ENCODE measurements around the gene VCX3B. TPM values are rescaled to one million over a fixed set of nuclear protein-coding genes. Genes with fewer than 3 reads are reported as not detected.
"Not testable (repeated sequence)": the region's sequence is repeated elsewhere in the genome, so short reads cannot be mapped to it uniquely, and the experiment has no call there.

Gene VCX3B
- total RNA-seq, 3 donors from 2014 or later = not detected

- DNase-seq (ENCODE audit: low spot score in 2 of 2) = no peak
- Histone ChIP-seq H3K27me3 (no peaks in the 10 kb centered on the region), H3K4me1 (no peaks in the 10 kb centered on the region), H3K27ac (no peak overlapping the region), H3K4me3 (no peak overlapping the region), H3K9me3 (peaks cover 0 to 8% of the 10 kb centered on the region in 2 donors), H3K36me3 (no peaks in the 10 kb centered on the region)
- TF ChIP-seq POLR2A (IDR thresholded peaks at IDR 0.05) (no peak), POLR2AphosphoS5 (IDR thresholded peaks at IDR 0.05) (no peak)
- TF ChIP-seq, protein P1, sequence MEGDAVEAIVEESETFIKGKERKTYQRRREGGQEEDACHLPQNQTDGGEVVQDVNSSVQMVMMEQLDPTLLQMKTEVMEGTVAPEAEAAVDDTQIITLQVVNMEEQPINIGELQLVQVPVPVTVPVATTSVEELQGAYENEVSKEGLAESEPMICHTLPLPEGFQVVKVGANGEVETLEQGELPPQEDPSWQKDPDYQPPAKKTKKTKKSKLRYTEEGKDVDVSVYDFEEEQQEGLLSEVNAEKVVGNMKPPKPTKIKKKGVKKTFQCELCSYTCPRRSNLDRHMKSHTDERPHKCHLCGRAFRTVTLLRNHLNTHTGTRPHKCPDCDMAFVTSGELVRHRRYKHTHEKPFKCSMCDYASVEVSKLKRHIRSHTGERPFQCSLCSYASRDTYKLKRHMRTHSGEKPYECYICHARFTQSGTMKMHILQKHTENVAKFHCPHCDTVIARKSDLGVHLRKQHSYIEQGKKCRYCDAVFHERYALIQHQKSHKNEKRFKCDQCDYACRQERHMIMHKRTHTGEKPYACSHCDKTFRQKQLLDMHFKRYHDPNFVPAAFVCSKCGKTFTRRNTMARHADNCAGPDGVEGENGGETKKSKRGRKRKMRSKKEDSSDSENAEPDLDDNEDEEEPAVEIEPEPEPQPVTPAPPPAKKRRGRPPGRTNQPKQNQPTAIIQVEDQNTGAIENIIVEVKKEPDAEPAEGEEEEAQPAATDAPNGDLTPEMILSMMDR (IDR thresholded peaks at IDR 0.05) = no peak
- intact Hi-C loops (cut with DNase I; ENCODE audit: low total_unique reads) = no loop called here
These were observed 2.1 kb upstream of the VCX3B start for GRCh38 chrX:8462488-8462887.

DNA sequence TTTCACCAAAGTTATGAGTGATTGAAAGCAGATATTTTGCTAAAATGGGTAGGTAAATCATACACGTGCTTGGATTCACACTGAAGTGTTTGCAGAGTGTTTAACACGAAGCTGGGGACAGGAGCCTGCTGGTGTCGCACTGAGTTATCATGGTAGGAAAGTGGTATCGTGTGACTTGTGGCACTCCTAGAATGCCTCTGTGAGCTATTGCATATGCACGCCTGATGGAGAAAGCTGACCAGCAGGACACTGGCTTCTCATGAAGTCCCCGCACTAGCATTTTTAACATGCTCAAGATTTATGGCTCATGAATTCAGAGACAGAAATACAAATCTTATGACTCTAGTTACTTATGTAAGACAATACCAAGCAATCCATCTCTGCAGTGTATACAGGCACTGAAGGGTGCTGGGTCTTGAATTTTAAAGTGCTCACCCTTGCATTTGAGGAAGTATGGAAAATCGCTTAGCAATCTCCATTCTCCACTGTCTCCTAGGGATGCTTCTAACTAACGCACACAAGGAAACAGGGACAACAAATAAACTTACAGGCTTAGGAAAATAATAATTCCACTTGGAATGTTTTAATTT, 19.8 kb downstream of the VCX3B start:
- no peaks in the 10 kb centered on the region for H3K4me1 ChIP-seq
- no peak for DNase-seq (ENCODE audit: low spot score in 2 of 2)
- H3K27ac ChIP-seq = no peak overlapping the region
- no peak overlapping the region for H3K4me3 ChIP-seq
- H3K27me3 ChIP-seq = no peaks in the 10 kb centered on the region
- H3K36me3 ChIP-seq = no peaks in the 10 kb centered on the region
- TF ChIP-seq, protein P1 (IDR thresholded peaks at IDR 0.05) = no peak
- TF ChIP-seq POLR2AphosphoS5 (IDR thresholded peaks at IDR 0.05) (no peak), POLR2A (IDR thresholded peaks at IDR 0.05) (no peak)
- intact Hi-C loops (cut with DNase I; ENCODE audit: low total_unique reads) = no loop called here
- no peaks in the 10 kb centered on the region for H3K9me3 ChIP-seq

GRCh38 chrX:8495036-8495435, 30.4 kb downstream of the VCX3B start:
- intact Hi-C loops (cut with DNase I; ENCODE audit: low total_unique reads); H3K9me3 ChIP-seq; H3K27me3 ChIP-seq; H3K4me1 ChIP-seq; H3K27ac ChIP-seq; H3K4me3 ChIP-seq; H3K36me3 ChIP-seq; DNase-seq (ENCODE audit: low spot score in 2 of 2): not testable (repeated sequence)

- intact Hi-C loops (cut with DNase I; ENCODE audit: low total_unique reads) = no loop called here
- Histone ChIP-seq H3K27ac (no peak overlapping the region), H3K9me3 (no peaks in the 10 kb centered on the region), H3K36me3 (no peaks in the 10 kb centered on the region), H3K4me1 (no peaks in the 10 kb centered on the region), H3K4me3 (no peak overlapping the region), H3K27me3 (no peaks in the 10 kb centered on the region)
- no peak for TF ChIP-seq POLR2AphosphoS5 (IDR thresholded peaks at IDR 0.05)
- TF ChIP-seq, protein P1 (IDR thresholded peaks at IDR 0.05) = no peak
- TF ChIP-seq POLR2A (IDR thresholded peaks at IDR 0.05) = no peak
- no peak for DNase-seq (ENCODE audit: low spot score in 2 of 2)
These were observed 35.6 kb downstream of the VCX3B start for GRCh38 chrX:8500203-8500602.

DNA sequence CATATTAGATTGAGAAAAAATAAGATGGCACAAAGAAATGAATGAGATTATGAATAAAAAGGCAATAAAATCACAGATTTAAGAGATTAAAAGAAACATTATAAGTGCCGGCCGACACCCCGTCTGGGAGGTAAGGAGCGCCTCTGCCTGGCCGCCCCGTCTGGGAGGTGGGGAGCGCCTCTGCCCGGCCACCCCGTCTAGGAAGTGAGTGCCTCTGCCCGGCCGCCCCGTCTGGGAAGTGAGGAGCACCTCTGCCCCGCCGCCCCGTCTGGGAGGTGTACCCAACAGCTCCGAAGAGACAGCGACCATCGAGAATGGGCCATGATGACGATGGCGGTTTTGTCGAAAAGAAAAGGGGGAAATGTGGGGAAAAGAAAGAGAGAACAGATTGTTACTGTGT, 37.5 kb downstream of the VCX3B start:
- DNase-seq (ENCODE audit: low spot score in 2 of 2); H3K27me3 ChIP-seq; intact Hi-C loops (cut with DNase I; ENCODE audit: low total_unique reads); H3K9me3 ChIP-seq; H3K4me1 ChIP-seq; H3K4me3 ChIP-seq; H3K27ac ChIP-seq; H3K36me3 ChIP-seq: not testable (repeated sequence)

GRCh38 chrX:8504451-8504850, 39.8 kb downstream of the VCX3B start:
- H3K27ac ChIP-seq = no peak overlapping the region

More at GRCh38 chrX:8504451-8504850, 39.8 kb downstream of the VCX3B start:
- Histone ChIP-seq H3K9me3 (no peaks in the 10 kb centered on the region), H3K4me1 (no peaks in the 10 kb centered on the region), H3K36me3 (no peaks in the 10 kb centered on the region), H3K4me3 (no peak overlapping the region), H3K27me3 (no peaks in the 10 kb centered on the region)
- no peak for DNase-seq (ENCODE audit: low spot score in 2 of 2)
- intact Hi-C loops (cut with DNase I; ENCODE audit: low total_unique reads) = no loop called here
- TF ChIP-seq POLR2A (IDR thresholded peaks at IDR 0.05) (no peak), POLR2AphosphoS5 (IDR thresholded peaks at IDR 0.05) (no peak)
- TF ChIP-seq, protein P1 (IDR thresholded peaks at IDR 0.05) = no peak
